Upper lobe of left lung (tissue), 6 donors: ENCODE data around the gene GPER1. TPM values are rescaled to one million over a fixed set of nuclear protein-coding genes. Genes with fewer than 3 reads are reported as not detected.

Experiments used
- ATAC-seq, 2 donors: fragments of 200-7000 bp; cut with Tn5 transposase; one replicate each; pipeline ENCODE4 v1.9.1; 2022; ENCODE audit warnings: mild to moderate bottlenecking in 2 of 2, moderate library complexity in 2 of 2; ENCODE audit not compliant: low FRiP score in 2 of 2
- DNase-seq, 2 donors: peaks; one replicate each; pipeline ENCODE4 v3.0.0-alpha.2; 2019 to 2020
- H3K27ac ChIP-seq, 4 donors: fragments of 200-600 bp; sonication (generic); one replicate each; pipeline ENCODE4 v1.5.1; 2016 to 2019
- H3K27me3 ChIP-seq, 4 donors: fragments of 200-600 bp; sonication (generic); one replicate each; pipeline ENCODE4 v1.5.1; 2017 to 2019
- H3K36me3 ChIP-seq, 4 donors: fragments of 200-600 bp; sonication (generic); one replicate each; pipeline ENCODE4 v1.5.1; 2016 to 2019
- H3K4me1 ChIP-seq, 4 donors: fragments of 200-600 bp; sonication (generic); one replicate each; pipeline ENCODE4 v1.5.1; 2018 to 2019
- H3K4me3 ChIP-seq, 4 donors: fragments of 200-600 bp; sonication (generic); one replicate each; pipeline ENCODE4 v1.5.1; 2017 to 2019; ENCODE audit warnings: mild to moderate bottlenecking in 2 of 4, moderate library complexity in 1 of 4
- H3K9me3 ChIP-seq, 4 donors: fragments of 200-600 bp; sonication (generic); one replicate each; pipeline ENCODE4 v1.5.1; 2018 to 2019
- EP300 ChIP-seq, 4 donors: sonication (generic); formaldehyde crosslinking; IDR thresholded peaks; one replicate each; pipeline ENCODE4 v1.5.1; 2017; ENCODE audit warnings: antibody characterized with exemption in 4 of 4, control low read depth in 2 of 4
- POLR2A ChIP-seq, 4 donors: fragments of 450-650 bp; IDR thresholded peaks; one replicate each; pipeline ENCODE4 v1.5.1; 2016 to 2017; ENCODE audit warnings: antibody characterized with exemption in 4 of 4, mild to moderate bottlenecking in 2 of 4
- POLR2AphosphoS5 ChIP-seq, 2 donors: sonication (generic); formaldehyde crosslinking; IDR thresholded peaks; one replicate each; pipeline ENCODE4 v1.5.1; 2017; ENCODE audit warnings: antibody characterized with exemption in 2 of 2
- WGBS, 2 donors: methylation state at CpG; one replicate each; pipeline ENCODE4 v1.1.5; 2017 to 2018; 5-methylcytosine and 5-hydroxymethylcytosine counted together
- total RNA-seq, 6 donors: library from RNA; depleted of rRNA in 4 of 6; stranded (reverse); fragments of >200 nt in 4 of 6; gene quantifications; one replicate each; pipeline versions ENCODE4 v1.1.0 to v1.2.1, GENCODE V29; 2016 to 2021
- TF ChIP-seq, protein P1 (sequence below), 6 experiments: fragments of 450-650 bp in 4 of 6; fragments of 200-600 bp in 2 of 6; sonication (generic) in 2 of 6; IDR thresholded peaks; one replicate each; pipeline ENCODE4 v1.5.1; 2016 to 2019; ENCODE audit warnings: antibody characterized with exemption in 6 of 6
- donor health status: DM: no; HTN: no; CAD: no; lungs with moderate emphysema.
- donor health status: DM: no; HTN: yes; CAD: no; lungs with severe emphysema.

Gene GPER1
- total RNA-seq, 6 donors from 2014 or later = 6.5 to 24.7 (median 8.5) TPM

DNA sequence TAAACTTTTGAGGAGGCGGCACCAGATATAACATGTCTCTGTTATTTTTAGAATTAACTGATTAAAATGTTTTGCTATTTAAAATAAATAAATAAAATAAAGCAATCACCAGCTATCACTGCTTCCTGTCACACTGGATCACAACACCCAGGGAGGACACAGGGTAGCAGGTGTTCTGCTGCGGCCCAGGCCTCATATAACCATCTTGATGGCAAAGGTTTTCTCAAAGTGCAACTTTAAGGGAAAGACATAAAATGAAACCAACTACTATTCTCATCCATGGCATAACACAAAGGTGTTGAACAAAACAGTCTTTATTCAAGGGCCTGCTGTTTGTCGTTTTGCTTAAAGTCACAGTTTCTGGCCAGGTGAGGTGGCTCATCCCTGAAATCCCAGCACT is 23.2 kb downstream of the GPER1 start:
- H3K36me3 ChIP-seq = peaks cover 0 to 7% (median 0%) of the 10 kb centered on the region in 4 donors
- ATAC-seq (no peak), DNase-seq (no peak)
- TF ChIP-seq POLR2A (IDR thresholded peaks at IDR 0.05) (no peak), POLR2AphosphoS5 (IDR thresholded peaks at IDR 0.05) (no peak), EP300 (IDR thresholded peaks at IDR 0.05) (no peak)
- TF ChIP-seq, protein P1, sequence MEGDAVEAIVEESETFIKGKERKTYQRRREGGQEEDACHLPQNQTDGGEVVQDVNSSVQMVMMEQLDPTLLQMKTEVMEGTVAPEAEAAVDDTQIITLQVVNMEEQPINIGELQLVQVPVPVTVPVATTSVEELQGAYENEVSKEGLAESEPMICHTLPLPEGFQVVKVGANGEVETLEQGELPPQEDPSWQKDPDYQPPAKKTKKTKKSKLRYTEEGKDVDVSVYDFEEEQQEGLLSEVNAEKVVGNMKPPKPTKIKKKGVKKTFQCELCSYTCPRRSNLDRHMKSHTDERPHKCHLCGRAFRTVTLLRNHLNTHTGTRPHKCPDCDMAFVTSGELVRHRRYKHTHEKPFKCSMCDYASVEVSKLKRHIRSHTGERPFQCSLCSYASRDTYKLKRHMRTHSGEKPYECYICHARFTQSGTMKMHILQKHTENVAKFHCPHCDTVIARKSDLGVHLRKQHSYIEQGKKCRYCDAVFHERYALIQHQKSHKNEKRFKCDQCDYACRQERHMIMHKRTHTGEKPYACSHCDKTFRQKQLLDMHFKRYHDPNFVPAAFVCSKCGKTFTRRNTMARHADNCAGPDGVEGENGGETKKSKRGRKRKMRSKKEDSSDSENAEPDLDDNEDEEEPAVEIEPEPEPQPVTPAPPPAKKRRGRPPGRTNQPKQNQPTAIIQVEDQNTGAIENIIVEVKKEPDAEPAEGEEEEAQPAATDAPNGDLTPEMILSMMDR (IDR thresholded peaks at IDR 0.05) = no peak
- H3K4me3 ChIP-seq = no peak overlapping the region
- 95% methylated on average over 3 of the region's 3 CpGs for WGBS, 2 donors
- H3K9me3 ChIP-seq = no peaks in the 10 kb centered on the region
- no peak overlapping the region for H3K27ac ChIP-seq
- no peaks in the 10 kb centered on the region for H3K27me3 ChIP-seq
- H3K4me1 ChIP-seq = no peaks in the 10 kb centered on the region

DNA sequence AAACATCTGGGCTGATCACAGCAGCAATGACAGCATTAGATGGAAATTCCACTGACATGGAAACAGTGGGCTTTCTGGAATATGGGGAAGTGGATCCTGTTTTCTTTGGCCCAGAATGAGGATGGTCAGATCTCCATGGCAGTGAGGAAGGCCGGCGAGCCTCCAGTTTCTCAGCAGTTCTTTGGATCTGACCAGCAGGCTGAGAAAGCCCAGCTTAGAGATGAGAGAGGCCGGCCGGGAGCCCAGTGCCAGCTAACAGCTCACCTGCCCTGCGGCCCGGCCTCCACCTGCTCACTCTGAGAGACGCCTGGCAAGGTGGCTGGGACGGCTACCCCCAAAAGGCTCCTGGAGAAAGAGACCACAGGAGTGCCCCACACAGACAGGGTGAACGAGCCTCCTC is 24.2 kb downstream of the GPER1 start:
- Histone ChIP-seq H3K27me3 (no peaks in the 10 kb centered on the region), H3K4me1 (no peaks in the 10 kb centered on the region), H3K4me3 (no peak overlapping the region), H3K9me3 (no peaks in the 10 kb centered on the region), H3K27ac (no peak overlapping the region), H3K36me3 (peaks cover 0 to 7% (median 0%) of the 10 kb centered on the region in 4 donors)
- TF ChIP-seq EP300 (IDR thresholded peaks at IDR 0.05) (no peak), POLR2A (IDR thresholded peaks at IDR 0.05) (no peak), POLR2AphosphoS5 (IDR thresholded peaks at IDR 0.05) (no peak)
- TF ChIP-seq, protein P1 (IDR thresholded peaks at IDR 0.05) = no peak
- DNase-seq = no peak
- WGBS, 2 donors = 90 to 96% methylated on average over 4 to 9 of the region's 9 CpGs
- no peak for ATAC-seq

DNA sequence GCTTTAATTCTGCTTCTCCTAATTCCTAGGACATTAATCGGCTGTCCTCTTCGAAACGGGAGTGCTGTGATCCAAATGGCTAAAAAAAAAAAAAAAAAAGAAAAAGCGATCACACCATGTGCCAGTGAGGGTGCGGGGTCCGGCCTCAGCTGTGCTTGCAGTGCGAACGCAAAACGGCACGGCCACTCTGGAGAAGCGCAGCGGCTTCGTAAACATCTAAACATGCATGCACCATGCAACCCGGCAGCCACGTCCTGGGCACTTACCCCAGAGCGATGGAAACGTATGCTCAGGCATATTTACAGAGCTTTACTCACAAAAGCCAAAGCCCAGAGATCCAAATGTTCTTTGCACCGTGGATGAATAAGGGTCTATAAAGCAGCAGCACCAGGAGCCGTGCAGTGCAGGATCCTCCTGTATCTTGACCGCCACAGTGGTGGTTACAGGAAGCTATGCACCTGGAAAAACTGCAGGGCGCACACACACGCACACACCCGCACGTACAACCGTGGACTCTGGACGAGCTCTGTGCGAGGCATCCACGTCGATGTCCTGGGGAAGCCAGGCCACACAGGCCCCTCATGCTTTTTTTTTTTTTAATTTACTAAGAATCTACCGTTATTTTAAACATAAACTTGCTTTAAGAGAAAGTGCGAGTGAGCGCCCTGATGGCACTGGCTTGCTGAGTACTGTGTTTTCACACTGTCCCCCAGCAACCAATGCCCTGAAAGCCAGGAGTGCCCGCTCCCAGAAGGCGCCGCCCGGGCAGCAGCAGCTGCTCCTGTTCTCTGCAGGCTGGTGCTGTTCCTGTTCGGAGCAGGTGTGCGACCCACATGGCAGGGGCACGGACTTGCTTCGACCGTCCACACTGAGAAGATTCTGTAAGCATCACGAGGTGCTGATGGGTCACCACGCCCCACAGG is 25.0 kb downstream of the GPER1 start:
- H3K9me3 ChIP-seq = no peaks in the 10 kb centered on the region
- DNase-seq = peak in 1 of 2 donors; percentile 74
- H3K4me1 ChIP-seq = no peaks in the 10 kb centered on the region
- no peak for ATAC-seq
- 93 to 97% methylated on average over 43 of the region's 43 CpGs for WGBS, 2 donors
- H3K27ac ChIP-seq = no peak overlapping the region
- TF ChIP-seq POLR2A (IDR thresholded peaks at IDR 0.05) (no peak), EP300 (IDR thresholded peaks at IDR 0.05) (no peak), POLR2AphosphoS5 (IDR thresholded peaks at IDR 0.05) (no peak)
- TF ChIP-seq, protein P1 (IDR thresholded peaks at IDR 0.05) = no peak
- H3K36me3 ChIP-seq = peaks cover 0 to 7% (median 0%) of the 10 kb centered on the region in 4 donors
- no peaks in the 10 kb centered on the region for H3K27me3 ChIP-seq
- H3K4me3 ChIP-seq = no peak overlapping the region

DNA sequence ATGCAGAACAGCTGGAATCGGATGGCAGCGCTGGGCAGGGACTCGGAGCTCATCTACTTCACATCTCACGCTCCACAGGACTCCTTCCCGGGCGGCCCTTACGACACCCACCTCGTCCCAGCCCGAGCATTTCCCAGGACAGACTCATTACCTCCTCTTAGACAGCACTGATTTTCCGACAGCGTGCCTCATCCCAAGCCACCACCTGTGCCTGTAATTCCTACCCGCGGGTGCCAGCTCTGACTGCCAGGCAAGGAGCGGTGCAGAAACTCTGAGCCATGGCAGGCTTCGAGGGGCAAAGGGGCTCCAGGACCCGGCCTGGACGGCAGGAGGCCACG is 25.6 kb downstream of the GPER1 start:
- H3K4me3 ChIP-seq = no peak overlapping the region
- peaks cover 0 to 7% (median 0%) of the 10 kb centered on the region in 4 donors for H3K36me3 ChIP-seq
- H3K27me3 ChIP-seq = no peaks in the 10 kb centered on the region
- no peak for DNase-seq
- 95 to 100% methylated on average over 8 to 18 of the region's 18 CpGs for WGBS, 2 donors
- no peak overlapping the region for H3K27ac ChIP-seq
- no peaks in the 10 kb centered on the region for H3K4me1 ChIP-seq
- no peaks in the 10 kb centered on the region for H3K9me3 ChIP-seq
- ATAC-seq = no peak
- no peak for TF ChIP-seq POLR2A (IDR thresholded peaks at IDR 0.05)
- TF ChIP-seq EP300 (IDR thresholded peaks at IDR 0.05) = no peak
- TF ChIP-seq POLR2AphosphoS5 (IDR thresholded peaks at IDR 0.05) = no peak
- TF ChIP-seq, protein P1 (IDR thresholded peaks at IDR 0.05) = no peak
